BLaER1 treated with 17β-estradiol and CSF1 and Interleukin-3, amounts not matched to agents 10 nM and 100 nM (cell line): ENCODE results near the gene RERE.

Experiments
- H3K27ac ChIP-seq, 11 experiments: shearing (Covaris generic); formaldehyde crosslinking; 2 replicates each; pipeline ENCODE4 v1.8.1; 2022
- H3K27me3 ChIP-seq, 11 experiments: shearing (Covaris generic); formaldehyde crosslinking; 2 replicates each; pipeline ENCODE4 v1.8.1; 2022
- H3K36me3 ChIP-seq, 11 experiments: shearing (Covaris generic); formaldehyde crosslinking; 2 replicates each; pipeline ENCODE4 v1.8.1; 2022
- H3K4me1 ChIP-seq, 10 experiments: shearing (Covaris generic); formaldehyde crosslinking; 2 replicates each; pipeline ENCODE4 v1.8.1; 2022
- H3K4me2 ChIP-seq, 11 experiments: shearing (Covaris generic); formaldehyde crosslinking; 2 replicates each; pipeline ENCODE4 v1.8.1; 2022
- H3K4me3 ChIP-seq, 10 experiments: shearing (Covaris generic); formaldehyde crosslinking; 2 replicates each; pipeline ENCODE4 v1.8.1; 2022
- H3K9ac ChIP-seq, 11 experiments: shearing (Covaris generic); formaldehyde crosslinking; 2 replicates each; pipeline ENCODE4 v1.8.1; 2022
- H3K9me3 ChIP-seq, 11 experiments: shearing (Covaris generic); formaldehyde crosslinking; replicated peaks in 1 of 11; 2 replicates each; pipeline ENCODE4 v1.8.1; 2022
- H4K20me1 ChIP-seq, 11 experiments: shearing (Covaris generic); formaldehyde crosslinking; 2 replicates each; pipeline ENCODE4 v1.8.1; 2022
- Cebpa-rat ChIP-seq, 11 experiments: shearing (Covaris generic); IDR thresholded peaks; 2 replicates each; pipeline ENCODE4 v1.8.1; 2022

Gene RERE

GRCh38 chr1:8443558-8444194 lies 373.8 kb downstream of the RERE start:
- Histone ChIP-seq H3K27me3 (no peaks in the 10 kb centered on the region), H3K27ac (no peak overlapping the region), H3K9me3 (peaks cover 0 to 30% (median 19%) of the 10 kb centered on the region in 11 experiments; a peak in 13 of 22 replicates), H3K4me3 (no peak overlapping the region), H3K4me2 (no peak overlapping the region), H3K9ac (no peak overlapping the region), H3K4me1 (peaks cover 16 to 30% (median 27%) of the 10 kb centered on the region in 10 experiments), H4K20me1 (peaks cover 32 to 73% (median 50%) of the 10 kb centered on the region in 11 experiments; a peak in 21 of 22 replicates), H3K36me3 (peaks cover 8 to 70% (median 59%) of the 10 kb centered on the region in 11 experiments)
- TF ChIP-seq Cebpa-rat (IDR thresholded peaks at IDR 0.05), result no peak

- H3K4me1 ChIP-seq, result peaks cover 17 to 45% (median 31%) of the 10 kb centered on the region in 10 experiments
Observed at GRCh38 chr1:8441426-8441825, 376.0 kb downstream of the RERE start.

GRCh38 chr1:8439015-8439702 lies 378.3 kb downstream of the RERE start:
- Histone ChIP-seq H3K4me1 (peaks cover 17 to 46% (median 31%) of the 10 kb centered on the region in 10 experiments), H3K27me3 (no peaks in the 10 kb centered on the region), H3K4me3 (no peak overlapping the region), H4K20me1 (peaks cover 61 to 98% (median 81%) of the 10 kb centered on the region in 11 experiments; a peak in 21 of 22 replicates), H3K27ac (peak overlapping the region in 5 of 11 experiments; percentile 2 to 78 (median 17); a peak in 5 of 22 replicates), H3K4me2 (peak overlapping the region; percentile 49 to 73 (median 61)), H3K9ac (peak overlapping the region in 1 of 11 experiments; percentile 62; a peak in 3 of 22 replicates), H3K9me3 (peaks cover 0 to 14% (median 8%) of the 10 kb centered on the region in 11 experiments; a peak in 10 of 22 replicates), H3K36me3 (peaks cover 0 to 65% (median 58%) of the 10 kb centered on the region in 11 experiments; a peak in 20 of 22 replicates)
- TF ChIP-seq Cebpa-rat (IDR thresholded peaks at IDR 0.05), result no peak

More at GRCh38 chr1:8441426-8441825, 376.0 kb downstream of the RERE start:
- Histone ChIP-seq H4K20me1 (peaks cover 44 to 83% (median 60%) of the 10 kb centered on the region in 11 experiments; a peak in 21 of 22 replicates), H3K4me3 (no peak overlapping the region), H3K36me3 (peaks cover 9 to 68% (median 56%) of the 10 kb centered on the region in 11 experiments; a peak in 20 of 22 replicates), H3K9me3 (peaks cover 0 to 23% (median 11%) of the 10 kb centered on the region in 11 experiments; a peak in 10 of 22 replicates), H3K27ac (no peak overlapping the region), H3K4me2 (no peak overlapping the region), H3K27me3 (no peaks in the 10 kb centered on the region), H3K9ac (no peak overlapping the region)
- TF ChIP-seq Cebpa-rat (IDR thresholded peaks at IDR 0.05), result no peak

GRCh38 chr1:8438489-8438888 lies 379.0 kb downstream of the RERE start:
- H3K36me3 ChIP-seq, result peaks cover 0 to 58% (median 54%) of the 10 kb centered on the region in 11 experiments; a peak in 20 of 22 replicates
- no peak overlapping the region for H3K4me3 ChIP-seq
- peaks cover 61 to 98% (median 81%) of the 10 kb centered on the region in 11 experiments; a peak in 21 of 22 replicates for H4K20me1 ChIP-seq
- H3K9ac ChIP-seq, result peak overlapping the region in 1 of 11 experiments; percentile 62; a peak in 1 of 22 replicates
- H3K9me3 ChIP-seq, result peaks cover 0 to 7% (median 6%) of the 10 kb centered on the region in 11 experiments; a peak in 9 of 22 replicates
- H3K4me2 ChIP-seq, result peak overlapping the region in 8 of 11 experiments; percentile 55 to 73 (median 66); a peak in 12 of 22 replicates
- H3K4me1 ChIP-seq, result peaks cover 17 to 52% (median 31%) of the 10 kb centered on the region in 10 experiments
- H3K27ac ChIP-seq, result peak overlapping the region in 1 of 11 experiments; percentile 78; a peak in 2 of 22 replicates
- H3K27me3 ChIP-seq, result no peaks in the 10 kb centered on the region
- no peak for TF ChIP-seq Cebpa-rat (IDR thresholded peaks at IDR 0.05)

- no peak overlapping the region for H3K9ac ChIP-seq
- peaks cover 0 to 51% (median 43%) of the 10 kb centered on the region in 11 experiments; a peak in 19 of 22 replicates for H3K36me3 ChIP-seq
- no peaks in the 10 kb centered on the region; a peak in 1 of 22 replicates for H3K27me3 ChIP-seq
- H3K4me1 ChIP-seq, result peaks cover 17 to 54% (median 39%) of the 10 kb centered on the region in 10 experiments
- no peak overlapping the region for H3K4me3 ChIP-seq
- no peaks in the 10 kb centered on the region for H3K9me3 ChIP-seq
- no peak overlapping the region for H3K27ac ChIP-seq
- H4K20me1 ChIP-seq, result peaks cover 63 to 99% (median 87%) of the 10 kb centered on the region in 11 experiments; a peak in 21 of 22 replicates
- H3K4me2 ChIP-seq, result 0 out of 22 replicates have a peak overlapping the region, but pooled peaks of 1 of the 11 experiments have one; percentile 8
- TF ChIP-seq Cebpa-rat (IDR thresholded peaks at IDR 0.05), result no peak
Observed at GRCh38 chr1:8437347-8437746, 380.1 kb downstream of the RERE start.

- Histone ChIP-seq H3K27me3 (peaks cover 0 to 3% (median 0%) of the 10 kb centered on the region in 11 experiments; a peak in 3 of 22 replicates), H3K4me2 (no peak overlapping the region), H3K27ac (no peak overlapping the region), H3K9me3 (no peaks in the 10 kb centered on the region), H4K20me1 (peaks cover 74 to 100% (median 94%) of the 10 kb centered on the region in 11 experiments), H3K4me3 (no peak overlapping the region), H3K9ac (no peak overlapping the region), H3K4me1 (peaks cover 33 to 64% (median 51%) of the 10 kb centered on the region in 10 experiments), H3K36me3 (peaks cover 0 to 46% (median 39%) of the 10 kb centered on the region in 11 experiments; a peak in 19 of 22 replicates)
- TF ChIP-seq Cebpa-rat (IDR thresholded peaks at IDR 0.05), result no peak
Observed at GRCh38 chr1:8435569-8436071, 381.8 kb downstream of the RERE start.

- H3K36me3 ChIP-seq, result peaks cover 0 to 46% (median 39%) of the 10 kb centered on the region in 11 experiments; a peak in 19 of 22 replicates
- no peak overlapping the region for H3K4me2 ChIP-seq
- H3K4me3 ChIP-seq, result no peak overlapping the region
- H3K4me1 ChIP-seq, result peaks cover 40 to 64% (median 51%) of the 10 kb centered on the region in 10 experiments
- H4K20me1 ChIP-seq, result peaks cover 74 to 100% (median 94%) of the 10 kb centered on the region in 11 experiments
- peaks cover 0 to 18% (median 2%) of the 10 kb centered on the region in 11 experiments; a peak in 6 of 22 replicates for H3K27me3 ChIP-seq
- no peak overlapping the region for H3K9ac ChIP-seq
- H3K9me3 ChIP-seq, result no peaks in the 10 kb centered on the region
- TF ChIP-seq Cebpa-rat (IDR thresholded peaks at IDR 0.05), result no peak
- no peak overlapping the region for H3K27ac ChIP-seq
Observed at GRCh38 chr1:8434101-8434500, 383.3 kb downstream of the RERE start.

GRCh38 chr1:8431784-8432183 lies 385.7 kb downstream of the RERE start:
- Histone ChIP-seq H3K9ac (no peak overlapping the region), H3K9me3 (no peaks in the 10 kb centered on the region), H3K36me3 (peaks cover 0 to 28% (median 21%) of the 10 kb centered on the region in 11 experiments; a peak in 16 of 22 replicates), H3K4me2 (peak overlapping the region; percentile 18 to 91 (median 85); a peak in 19 of 22 replicates), H3K27ac (no peak overlapping the region), H3K4me1 (peaks cover 50 to 68% (median 60%) of the 10 kb centered on the region in 10 experiments), H4K20me1 (peaks cover 73 to 100% (median 93%) of the 10 kb centered on the region in 11 experiments), H3K27me3 (peaks cover 0 to 23% (median 4%) of the 10 kb centered on the region in 11 experiments; a peak in 6 of 22 replicates), H3K4me3 (no peak overlapping the region)
- TF ChIP-seq Cebpa-rat (IDR thresholded peaks at IDR 0.05), result no peak
